Astrocyte of the spinal cord (primary cell): ENCODE results near the gene LMCD1.

Experiments used
- DNase-seq: peaks from one replicate; pipeline ENCODE4 v3.0.0; 2011; ENCODE audit warnings: low read depth, low spot score
- H3K4me3 ChIP-seq: 2 replicates; pipeline ENCODE4 v1.5.1; 2011; ENCODE audit warnings: low read depth, mild to moderate bottlenecking, low read length, moderate library complexity
- CTCF ChIP-seq: IDR thresholded peaks from 2 replicates; pipeline ENCODE4 v1.5.1; 2012; ENCODE audit warnings: low read depth, mild to moderate bottlenecking, low read length, inconsistent platforms
- in situ Hi-C: cut with HindIII; loops from 2 replicates; pipeline ENCODE4 v1.10.0; 2017; ENCODE audit warnings: low sequenced_read_pairs

Gene LMCD1

GRCh38 chr3:8519774-8520448 is 18.3 kb downstream of the LMCD1 start:
- no peak for DNase-seq
- no peak overlapping the region for H3K4me3 ChIP-seq
- no peak for TF ChIP-seq CTCF
- in situ Hi-C loops = no loop called here

GRCh38 chr3:8520816-8521403 is 19.3 kb downstream of the LMCD1 start:
- H3K4me3 ChIP-seq = no peak overlapping the region
- no peak for DNase-seq
- no peak for TF ChIP-seq CTCF
- in situ Hi-C loops = no loop called here

- no peak for DNase-seq
- H3K4me3 ChIP-seq = no peak overlapping the region
- TF ChIP-seq CTCF = no peak
- in situ Hi-C loops = no loop called here
Measured at GRCh38 chr3:8523041-8523440, 21.4 kb downstream of the LMCD1 start.

- H3K4me3 ChIP-seq = no peak overlapping the region
- DNase-seq = no peak
- TF ChIP-seq CTCF = no peak
- in situ Hi-C loops = no loop called here
Measured at GRCh38 chr3:8524249-8524648, 22.6 kb downstream of the LMCD1 start.

- no peak overlapping the region for H3K4me3 ChIP-seq
- in situ Hi-C loops = no loop called here
- DNase-seq = no peak
- TF ChIP-seq CTCF = no peak
Measured at GRCh38 chr3:8524656-8525399, 23.2 kb downstream of the LMCD1 start.

GRCh38 chr3:8525893-8526292 is 24.3 kb downstream of the LMCD1 start:
- H3K4me3 ChIP-seq = no peak overlapping the region
- no peak for DNase-seq
- in situ Hi-C loops = no loop called here
- TF ChIP-seq CTCF = no peak
